ENCODE results near the gene PDE11A. TPM values are rescaled to one million over a fixed set of nuclear protein-coding genes. Genes with fewer than 3 reads are reported as not detected.
A peak's percentile ranks its signal among the peaks of the same experiment; 100 is the strongest.

PDE11A gene
- total RNA-seq, 4 donors from 2014 or later: 0.37 to 1.2 (median 1.1) TPM; not detected in 1

GRCh38 chr2:177822941-177823340, 249.6 kb downstream of the PDE11A start:
- no peak overlapping the region for H3K27ac ChIP-seq
- intact Hi-C loops (cut with DNase I; ENCODE audit: low total_unique reads): no loop called here
- no peaks in the 10 kb centered on the region for H3K36me3 ChIP-seq
- no peak for DNase-seq
- no peaks in the 10 kb centered on the region for H3K27me3 ChIP-seq
- no peaks in the 10 kb centered on the region for H3K4me1 ChIP-seq
- TF ChIP-seq POLR2AphosphoS5 (IDR thresholded peaks at IDR 0.05) (no peak), POLR2A (IDR thresholded peaks at IDR 0.05) (no peak), CTCF (IDR thresholded peaks at IDR 0.05) (no peak), EP300 (IDR thresholded peaks at IDR 0.05; ENCODE audit: low read depth) (no peak)
- in situ Hi-C loops (cut with MboI; ENCODE audit: low pct_ligation_motif_present in 1 of 4, low pct_unique_long_range_greater_than_20kb in 1 of 4, low sequenced_read_pairs in 3 of 4): no loop called here
- H3K9me3 ChIP-seq: no peaks in the 10 kb centered on the region
- 91% methylated on average over 3 of the region's 3 CpGs for WGBS, 2 donors (ENCODE audit: low coverage in 1 of 2)
- H3K4me3 ChIP-seq: no peak overlapping the region

GRCh38 chr2:177818412-177818811, 254.2 kb downstream of the PDE11A start:
- no peaks in the 10 kb centered on the region for H3K9me3 ChIP-seq
- TF ChIP-seq POLR2AphosphoS5 (IDR thresholded peaks at IDR 0.05) (peak in 1 of 3 donors; percentile 44), EP300 (IDR thresholded peaks at IDR 0.05; ENCODE audit: low read depth) (no peak)
- DNase-seq: no peak
- 41 to 48% methylated on average over 1 of the region's 1 CpG for WGBS, 2 donors (ENCODE audit: low coverage in 1 of 2)
- no peak overlapping the region for H3K27ac ChIP-seq
- H3K36me3 ChIP-seq: no peaks in the 10 kb centered on the region
- H3K27me3 ChIP-seq: no peaks in the 10 kb centered on the region
- intact Hi-C loops (cut with DNase I; ENCODE audit: low total_unique reads) (no loop called here), in situ Hi-C loops (cut with MboI; ENCODE audit: low pct_ligation_motif_present in 1 of 4, low pct_unique_long_range_greater_than_20kb in 1 of 4, low sequenced_read_pairs in 3 of 4) (no loop called here)
- H3K4me3 ChIP-seq: no peak overlapping the region
- no peaks in the 10 kb centered on the region for H3K4me1 ChIP-seq

GRCh38 chr2:177817300-177817699, 255.3 kb downstream of the PDE11A start:
- 78% methylated on average over 4 of the region's 4 CpGs; no CpG with 5 or more reads in 1 of the 2 donors for WGBS, 2 donors (ENCODE audit: low coverage in 1 of 2)
- intact Hi-C loops (cut with DNase I; ENCODE audit: low total_unique reads): no loop called here
- no peaks in the 10 kb centered on the region for H3K4me1 ChIP-seq

GRCh38 chr2:177816766-177817165, 255.8 kb downstream of the PDE11A start:
- Histone ChIP-seq H3K4me3 (no peak overlapping the region), H3K27me3 (no peaks in the 10 kb centered on the region), H3K9me3 (no peaks in the 10 kb centered on the region), H3K4me1 (no peaks in the 10 kb centered on the region), H3K27ac (no peak overlapping the region), H3K36me3 (no peaks in the 10 kb centered on the region)
- TF ChIP-seq EP300 (IDR thresholded peaks at IDR 0.05; ENCODE audit: low read depth) (no peak), CTCF (IDR thresholded peaks at IDR 0.05) (no peak), POLR2A (IDR thresholded peaks at IDR 0.05) (no peak), POLR2AphosphoS5 (IDR thresholded peaks at IDR 0.05) (no peak)
- intact Hi-C loops (cut with DNase I; ENCODE audit: low total_unique reads) (no loop called here), in situ Hi-C loops (cut with MboI; ENCODE audit: low pct_ligation_motif_present in 1 of 4, low pct_unique_long_range_greater_than_20kb in 1 of 4, low sequenced_read_pairs in 3 of 4) (no loop called here)
- no peak for DNase-seq

More at GRCh38 chr2:177817300-177817699, 255.3 kb downstream of the PDE11A start:
- TF ChIP-seq POLR2AphosphoS5 (IDR thresholded peaks at IDR 0.05) (no peak), POLR2A (IDR thresholded peaks at IDR 0.05) (no peak), CTCF (IDR thresholded peaks at IDR 0.05) (no peak), EP300 (IDR thresholded peaks at IDR 0.05; ENCODE audit: low read depth) (no peak)
- Histone ChIP-seq H3K9me3 (no peaks in the 10 kb centered on the region), H3K4me3 (no peak overlapping the region), H3K36me3 (no peaks in the 10 kb centered on the region), H3K27ac (no peak overlapping the region), H3K27me3 (no peaks in the 10 kb centered on the region)
- in situ Hi-C loops (cut with MboI; ENCODE audit: low pct_ligation_motif_present in 1 of 4, low pct_unique_long_range_greater_than_20kb in 1 of 4, low sequenced_read_pairs in 3 of 4): no loop called here
- DNase-seq: no peak

- Histone ChIP-seq H3K4me1 (no peaks in the 10 kb centered on the region), H3K27me3 (no peaks in the 10 kb centered on the region), H3K27ac (no peak overlapping the region), H3K9me3 (no peaks in the 10 kb centered on the region), H3K36me3 (no peaks in the 10 kb centered on the region), H3K4me3 (no peak overlapping the region)
- intact Hi-C loops (cut with DNase I; ENCODE audit: low total_unique reads) (no loop called here), in situ Hi-C loops (cut with MboI; ENCODE audit: low pct_ligation_motif_present in 1 of 4, low pct_unique_long_range_greater_than_20kb in 1 of 4, low sequenced_read_pairs in 3 of 4) (no loop called here)
- DNase-seq: no peak
- WGBS, 2 donors (ENCODE audit: low coverage in 1 of 2): 92% methylated on average over 1 to 2 of the region's 2 CpGs
- TF ChIP-seq POLR2A (IDR thresholded peaks at IDR 0.05): no peak
- TF ChIP-seq POLR2AphosphoS5 (IDR thresholded peaks at IDR 0.05): no peak
- no peak for TF ChIP-seq CTCF (IDR thresholded peaks at IDR 0.05)
- no peak for TF ChIP-seq EP300 (IDR thresholded peaks at IDR 0.05; ENCODE audit: low read depth)
These were observed 259.7 kb downstream of the PDE11A start for GRCh38 chr2:177812713-177813396.

Measured in transverse colon (tissue), 4 donors.